Hepatocyte (in vitro differentiated cells): Measurements from ENCODE around the gene PLA2G2A. TPM values are rescaled to one million over a fixed set of nuclear protein-coding genes. Genes with fewer than 3 reads are reported as not detected.
"Not testable (repeated sequence)": the region's sequence is repeated elsewhere in the genome, so short reads cannot be mapped to it uniquely, and the experiment has no call there.

Source experiments
- DNase-seq: peaks from one replicate; pipeline ENCODE4 v3.0.0-alpha.2; 2016; ENCODE audit warnings: low spot score
- H2AFZ ChIP-seq: fragments of 200-600 bp; sonication (generic); 2 replicates; pipeline ENCODE4 v1.6.0; 2016; ENCODE audit warnings: antibody characterized with exemption, mild to moderate bottlenecking
- H3K27ac ChIP-seq: fragments of 200-600 bp; sonication (generic); 2 replicates; pipeline ENCODE4 v1.5.1; 2016; ENCODE audit warnings: mild to moderate bottlenecking
- H3K27me3 ChIP-seq: fragments of 200-600 bp; sonication (generic); 2 replicates; pipeline ENCODE4 v1.6.1; 2016
- H3K36me3 ChIP-seq: fragments of 200-600 bp; sonication (generic); replicated peaks from 2 replicates; pipeline ENCODE4 v1.5.1; 2016; ENCODE audit warnings: low read depth; ENCODE audit not compliant: insufficient read depth
- H3K4me1 ChIP-seq: fragments of 200-600 bp; sonication (generic); 2 replicates; pipeline ENCODE4 v1.5.1; 2016; ENCODE audit warnings: mild to moderate bottlenecking, moderate library complexity; ENCODE audit not compliant: insufficient read depth
- H3K4me2 ChIP-seq: fragments of 200-600 bp; sonication (generic); 2 replicates; pipeline ENCODE4 v1.6.0; 2016
- H3K4me3 ChIP-seq: fragments of 200-600 bp; sonication (generic); 2 replicates; pipeline ENCODE4 v1.5.1; 2016; ENCODE audit warnings: mild to moderate bottlenecking
- H3K79me2 ChIP-seq: fragments of 200-600 bp; sonication (generic); 2 replicates; pipeline ENCODE4 v1.6.0; 2017; ENCODE audit warnings: mild to moderate bottlenecking
- H3K9me2 ChIP-seq: fragments of 200-600 bp; sonication (generic); replicated peaks from 2 replicates; pipeline ENCODE4 v1.6.0; 2017; ENCODE audit warnings: mild to moderate bottlenecking; ENCODE audit not compliant: insufficient read depth
- H3K9me3 ChIP-seq: fragments of 200-600 bp; sonication (generic); 2 replicates; pipeline ENCODE4 v1.5.1; 2016; ENCODE audit warnings: low read depth, mild to moderate bottlenecking
- H4K20me1 ChIP-seq: fragments of 200-600 bp; sonication (generic); 2 replicates; pipeline ENCODE4 v1.6.0; 2016; ENCODE audit warnings: mild to moderate bottlenecking; ENCODE audit not compliant: insufficient read depth, poor library complexity, severe bottlenecking
- CTCF ChIP-seq: fragments of 200-600 bp; sonication (generic); IDR thresholded peaks from 2 replicates; pipeline ENCODE4 v1.5.1; 2016; ENCODE audit warnings: antibody characterized with exemption, mild to moderate bottlenecking; ENCODE audit not compliant: poor library complexity
- EZH2 ChIP-seq: fragments of 200-600 bp; sonication (generic); IDR thresholded peaks from 2 replicates; pipeline ENCODE4 v1.6.1; 2016; ENCODE audit warnings: antibody characterized with exemption, mild to moderate bottlenecking, borderline replicate concordance
- EZH2phosphoT487 ChIP-seq: fragments of 200-600 bp; sonication (generic); IDR thresholded peaks from one replicate; pipeline ENCODE4 v1.6.1; 2018; ENCODE audit warnings: antibody characterized with exemption, mild to moderate bottlenecking, low read depth, moderate library complexity; ENCODE audit not compliant: unreplicated experiment, severe bottlenecking
- whole genome bisulfite sequencing: methylation state at CpG from one replicate; pipeline ENCODE4 v1.1.6; 2016; ENCODE audit warnings: low lambda C conversion rate; ENCODE audit errors: missing lambda C conversion rate; 5-methylcytosine and 5-hydroxymethylcytosine counted together
- polyA plus RNA-seq: library from polyadenylated mRNA; unstranded; fragments of >200 nt; fragmentation: Nextera tagmentation; extraction: Ambion mirVana; gene quantifications from 2 replicates; pipeline ENCODE4 v1.2.1, GENCODE V29; 2016
- total RNA-seq: library from RNA; depleted of rRNA; stranded (reverse); fragments of >200 nt; gene quantifications from 2 replicates; pipeline ENCODE4 v1.2.3, GENCODE V29; 2014

Gene PLA2G2A
- total and polyA plus RNA-seq, 2 experiments from 2014 or later: 170 to 1,328 TPM

DNA sequence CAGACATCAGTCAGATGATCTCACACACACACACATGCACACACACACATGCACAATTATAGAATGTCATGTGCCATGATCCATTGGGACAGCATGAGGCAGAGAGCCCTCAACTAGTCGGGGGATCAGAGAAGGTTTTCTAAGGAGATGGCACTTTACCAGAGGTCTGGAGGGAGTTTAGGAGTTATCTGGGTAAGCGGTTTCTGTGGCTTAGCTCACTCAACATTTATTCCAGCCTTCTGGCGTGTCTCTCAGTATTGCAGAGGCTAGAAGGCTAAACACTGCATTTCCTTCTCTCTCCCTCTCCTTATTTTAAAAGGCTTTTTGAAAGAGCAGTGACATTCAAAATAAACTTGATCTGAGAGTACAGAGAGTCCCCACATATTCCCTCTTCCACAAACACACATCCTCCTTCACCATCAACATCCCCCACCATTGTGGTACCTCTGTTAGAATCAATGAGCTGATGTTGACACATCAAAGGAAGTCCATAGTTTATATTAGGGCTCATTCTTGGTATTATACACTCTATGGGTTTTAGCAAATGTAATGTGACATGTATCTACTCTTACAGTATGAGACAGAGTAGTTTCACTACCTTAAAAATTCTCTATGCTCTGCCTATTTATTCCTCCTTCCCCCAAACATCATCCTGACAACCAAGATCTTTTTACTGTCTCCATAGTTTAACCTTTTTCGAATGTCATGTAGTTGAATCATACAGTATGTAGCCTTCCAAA lies 9.0 kb upstream of the PLA2G2A start:
- no peaks in the 10 kb centered on the region for H4K20me1 ChIP-seq
- H3K9me2 ChIP-seq: no peaks in the 10 kb centered on the region
- H2AFZ ChIP-seq: no peak overlapping the region
- H3K36me3 ChIP-seq: no peaks in the 10 kb centered on the region
- no peak for DNase-seq
- H3K9me3 ChIP-seq: no peaks in the 10 kb centered on the region
- no peaks in the 10 kb centered on the region for H3K4me1 ChIP-seq
- no peak overlapping the region for H3K4me3 ChIP-seq
- H3K79me2 ChIP-seq: no peaks in the 10 kb centered on the region
- WGBS: 67% methylated on average over 4 of the region's 4 CpGs
- H3K4me2 ChIP-seq: peak overlapping the region; percentile 21
- no peaks in the 10 kb centered on the region for H3K27me3 ChIP-seq
- no peak overlapping the region for H3K27ac ChIP-seq
- TF ChIP-seq CTCF (no peak), EZH2 (no peak), EZH2phosphoT487 (no peak)

GRCh38 chr1:19987719-19988118 lies 8.3 kb upstream of the PLA2G2A start:
- H3K4me3 ChIP-seq: no peak overlapping the region
- H3K9me2 ChIP-seq: no peaks in the 10 kb centered on the region
- H4K20me1 ChIP-seq: no peaks in the 10 kb centered on the region
- TF ChIP-seq EZH2phosphoT487 (no peak), EZH2 (no peak), CTCF (no peak)
- no peaks in the 10 kb centered on the region for H3K36me3 ChIP-seq
- WGBS: 79% methylated on average over 2 of the region's 2 CpGs
- H3K4me2 ChIP-seq: peak overlapping the region; percentile 21
- H2AFZ ChIP-seq: no peak overlapping the region
- DNase-seq: no peak
- no peaks in the 10 kb centered on the region for H3K79me2 ChIP-seq
- H3K27ac ChIP-seq: no peak overlapping the region
- peaks cover 3% of the 10 kb centered on the region for H3K4me1 ChIP-seq
- no peaks in the 10 kb centered on the region for H3K9me3 ChIP-seq
- no peaks in the 10 kb centered on the region for H3K27me3 ChIP-seq

- not testable (repeated sequence) for H4K20me1 ChIP-seq
Measured at GRCh38 chr1:19984409-19985016, 5.1 kb upstream of the PLA2G2A start.

GRCh38 chr1:19981507-19982312 lies 2.3 kb upstream of the PLA2G2A start:
- 19% methylated on average over 12 of the region's 12 CpGs for WGBS

More at GRCh38 chr1:19984409-19985016, 5.1 kb upstream of the PLA2G2A start:
- not testable (repeated sequence) for H3K4me2 ChIP-seq, H3K27ac ChIP-seq, H3K4me3 ChIP-seq, H2AFZ ChIP-seq, DNase-seq, H3K9me3 ChIP-seq, H3K27me3 ChIP-seq, H3K9me2 ChIP-seq, H3K79me2 ChIP-seq, H3K36me3 ChIP-seq
- 95% methylated on average over 30 of the region's 32 CpGs for whole genome bisulfite sequencing
- H3K4me1 ChIP-seq: peaks cover 30% of the 10 kb centered on the region

More at GRCh38 chr1:19981507-19982312, 2.3 kb upstream of the PLA2G2A start:
- Histone ChIP-seq H3K36me3 (no peaks in the 10 kb centered on the region), H4K20me1 (no peaks in the 10 kb centered on the region), H2AFZ (no peak overlapping the region), H3K27ac (peak overlapping the region; percentile 94), H3K4me2 (peak overlapping the region; percentile 51), H3K4me1 (peaks cover 36% of the 10 kb centered on the region), H3K4me3 (no peak overlapping the region), H3K9me2 (no peaks in the 10 kb centered on the region), H3K79me2 (peaks cover 11% of the 10 kb centered on the region), H3K27me3 (no peaks in the 10 kb centered on the region), H3K9me3 (no peaks in the 10 kb centered on the region)
- TF ChIP-seq EZH2 (no peak), CTCF (no peak), EZH2phosphoT487 (no peak)
- DNase-seq: peak; percentile 76
